Hepatocyte (in vitro differentiated cells): ENCODE measurements around the gene GPC5. TPM values are rescaled to one million over a fixed set of nuclear protein-coding genes. Genes with fewer than 3 reads are reported as not detected.

Experiments
- DNase-seq: peaks from one replicate; pipeline ENCODE4 v3.0.0-alpha.2; 2016; ENCODE audit warnings: low spot score
- H2AFZ ChIP-seq: fragments of 200-600 bp; sonication (generic); 2 replicates; pipeline ENCODE4 v1.6.0; 2016; ENCODE audit warnings: antibody characterized with exemption, mild to moderate bottlenecking
- H3K27ac ChIP-seq: fragments of 200-600 bp; sonication (generic); 2 replicates; pipeline ENCODE4 v1.5.1; 2016; ENCODE audit warnings: mild to moderate bottlenecking
- H3K27me3 ChIP-seq: fragments of 200-600 bp; sonication (generic); 2 replicates; pipeline ENCODE4 v1.6.1; 2016
- H3K36me3 ChIP-seq: fragments of 200-600 bp; sonication (generic); replicated peaks from 2 replicates; pipeline ENCODE4 v1.5.1; 2016; ENCODE audit warnings: low read depth; ENCODE audit not compliant: insufficient read depth
- H3K4me1 ChIP-seq: fragments of 200-600 bp; sonication (generic); 2 replicates; pipeline ENCODE4 v1.5.1; 2016; ENCODE audit warnings: mild to moderate bottlenecking, moderate library complexity; ENCODE audit not compliant: insufficient read depth
- H3K4me2 ChIP-seq: fragments of 200-600 bp; sonication (generic); 2 replicates; pipeline ENCODE4 v1.6.0; 2016
- H3K4me3 ChIP-seq: fragments of 200-600 bp; sonication (generic); 2 replicates; pipeline ENCODE4 v1.5.1; 2016; ENCODE audit warnings: mild to moderate bottlenecking
- H3K79me2 ChIP-seq: fragments of 200-600 bp; sonication (generic); 2 replicates; pipeline ENCODE4 v1.6.0; 2017; ENCODE audit warnings: mild to moderate bottlenecking
- H3K9me2 ChIP-seq: fragments of 200-600 bp; sonication (generic); replicated peaks from 2 replicates; pipeline ENCODE4 v1.6.0; 2017; ENCODE audit warnings: mild to moderate bottlenecking; ENCODE audit not compliant: insufficient read depth
- H3K9me3 ChIP-seq: fragments of 200-600 bp; sonication (generic); 2 replicates; pipeline ENCODE4 v1.5.1; 2016; ENCODE audit warnings: low read depth, mild to moderate bottlenecking
- H4K20me1 ChIP-seq: fragments of 200-600 bp; sonication (generic); 2 replicates; pipeline ENCODE4 v1.6.0; 2016; ENCODE audit warnings: mild to moderate bottlenecking; ENCODE audit not compliant: insufficient read depth, poor library complexity, severe bottlenecking
- CTCF ChIP-seq: fragments of 200-600 bp; sonication (generic); IDR thresholded peaks from 2 replicates; pipeline ENCODE4 v1.5.1; 2016; ENCODE audit warnings: antibody characterized with exemption, mild to moderate bottlenecking; ENCODE audit not compliant: poor library complexity
- EZH2 ChIP-seq: fragments of 200-600 bp; sonication (generic); IDR thresholded peaks from 2 replicates; pipeline ENCODE4 v1.6.1; 2016; ENCODE audit warnings: antibody characterized with exemption, mild to moderate bottlenecking, borderline replicate concordance
- EZH2phosphoT487 ChIP-seq: fragments of 200-600 bp; sonication (generic); IDR thresholded peaks from one replicate; pipeline ENCODE4 v1.6.1; 2018; ENCODE audit warnings: antibody characterized with exemption, mild to moderate bottlenecking, low read depth, moderate library complexity; ENCODE audit not compliant: unreplicated experiment, severe bottlenecking
- WGBS: methylation state at CpG from one replicate; pipeline ENCODE4 v1.1.6; 2016; ENCODE audit warnings: low lambda C conversion rate; ENCODE audit errors: missing lambda C conversion rate; 5-methylcytosine and 5-hydroxymethylcytosine counted together
- polyA plus RNA-seq: library from polyadenylated mRNA; unstranded; fragments of >200 nt; fragmentation: Nextera tagmentation; extraction: Ambion mirVana; gene quantifications from 2 replicates; pipeline ENCODE4 v1.2.1, GENCODE V29; 2016
- total RNA-seq: library from RNA; depleted of rRNA; stranded (reverse); fragments of >200 nt; gene quantifications from 2 replicates; pipeline ENCODE4 v1.2.3, GENCODE V29; 2014

Gene GPC5
- total and polyA plus RNA-seq, 2 experiments from 2014 or later = 3.9 to 5.4 TPM

- no peak for TF ChIP-seq EZH2
- TF ChIP-seq CTCF = no peak
- TF ChIP-seq EZH2phosphoT487 = no peak
- Histone ChIP-seq H2AFZ (no peak overlapping the region), H4K20me1 (no peaks in the 10 kb centered on the region), H3K27ac (no peak overlapping the region), H3K9me2 (no peaks in the 10 kb centered on the region), H3K9me3 (no peaks in the 10 kb centered on the region), H3K36me3 (no peaks in the 10 kb centered on the region), H3K4me3 (no peak overlapping the region), H3K79me2 (no peaks in the 10 kb centered on the region), H3K27me3 (no peaks in the 10 kb centered on the region), H3K4me2 (no peak overlapping the region), H3K4me1 (no peaks in the 10 kb centered on the region)
- 94% methylated on average over 1 of the region's 1 CpG for WGBS
- DNase-seq = no peak
Observed at GRCh38 chr13:91586609-91587008, 188.2 kb downstream of the GPC5 start.

- Histone ChIP-seq H3K79me2 (no peaks in the 10 kb centered on the region), H2AFZ (no peak overlapping the region), H4K20me1 (no peaks in the 10 kb centered on the region), H3K27me3 (no peaks in the 10 kb centered on the region), H3K4me1 (no peaks in the 10 kb centered on the region), H3K27ac (no peak overlapping the region), H3K4me2 (no peak overlapping the region), H3K36me3 (no peaks in the 10 kb centered on the region), H3K9me3 (no peaks in the 10 kb centered on the region), H3K4me3 (no peak overlapping the region), H3K9me2 (no peaks in the 10 kb centered on the region)
- DNase-seq = no peak
- no peak for TF ChIP-seq CTCF
Observed at GRCh38 chr13:91588541-91588940, 190.1 kb downstream of the GPC5 start.

GRCh38 chr13:91592056-91593014 lies 193.9 kb downstream of the GPC5 start:
- Histone ChIP-seq H3K4me2 (no peak overlapping the region), H3K27ac (no peak overlapping the region), H2AFZ (no peak overlapping the region), H3K9me3 (no peaks in the 10 kb centered on the region), H3K4me1 (no peaks in the 10 kb centered on the region), H3K79me2 (no peaks in the 10 kb centered on the region), H3K9me2 (no peaks in the 10 kb centered on the region), H3K27me3 (no peaks in the 10 kb centered on the region), H3K36me3 (no peaks in the 10 kb centered on the region), H3K4me3 (no peak overlapping the region), H4K20me1 (no peaks in the 10 kb centered on the region)
- 76% methylated on average over 6 of the region's 6 CpGs for WGBS
- no peak for TF ChIP-seq CTCF
- no peak for DNase-seq
